Stomach (tissue), 9 donors: ENCODE data around the gene MAPT. TPM values are rescaled to one million over a fixed set of nuclear protein-coding genes. Genes with fewer than 3 reads are reported as not detected.

Experiments
- DNase-seq, 2 donors: peaks; one replicate each; pipeline versions ENCODE4 v3.0.0 to v3.0.0-alpha.2; 2013 to 2019
- H3K27ac ChIP-seq, 5 donors: fragments of 200-600 bp in 4 of 5; sonication (generic) in 4 of 5; one replicate each; pipeline ENCODE4 v1.5.1; 2013 to 2019; ENCODE audit warnings: mild to moderate bottlenecking in 1 of 5, moderate library complexity in 1 of 5
- H3K27me3 ChIP-seq, 3 donors: fragments of 200-600 bp; sonication (generic); one replicate each; pipeline ENCODE4 v1.5.1; 2017 to 2019; ENCODE audit warnings: mixed run types in 1 of 3
- H3K36me3 ChIP-seq, 4 donors: fragments of 200-600 bp; sonication (generic); 1 replicate in 3 of 4; 2 replicates in 1 of 4; pipeline ENCODE4 v1.5.1; 2016 to 2019
- H3K4me1 ChIP-seq, 4 donors: fragments of 200-600 bp; sonication (generic); one replicate each; pipeline ENCODE4 v1.5.1; 2016 to 2019
- H3K4me3 ChIP-seq, 4 donors: fragments of 200-600 bp; sonication (generic) in 3 of 4; one replicate each; pipeline ENCODE4 v1.5.1; 2016 to 2019; ENCODE audit warnings: mild to moderate bottlenecking in 1 of 4
- H3K9me3 ChIP-seq, 4 donors: fragments of 200-600 bp; sonication (generic); one replicate each; pipeline ENCODE4 v1.5.1; 2016 to 2019
- CTCF ChIP-seq, 7 experiments: fragments of 450-650 bp in 4 of 7; fragments of 200-600 bp in 3 of 7; sonication (generic) in 3 of 7; IDR thresholded peaks; one replicate each; pipeline ENCODE4 v1.5.1; 2016 to 2019; ENCODE audit warnings: antibody characterized with exemption in 7 of 7, control low read depth in 2 of 7, mild to moderate bottlenecking in 1 of 7
- EP300 ChIP-seq: sonication (generic); formaldehyde crosslinking; IDR thresholded peaks from one replicate; pipeline ENCODE4 v1.6.1; 2017; ENCODE audit warnings: antibody characterized with exemption
- POLR2A ChIP-seq, 4 donors: fragments of 450-650 bp; IDR thresholded peaks; one replicate each; pipeline ENCODE4 v1.6.1; 2016; ENCODE audit warnings: antibody characterized with exemption in 4 of 4, control low read depth in 2 of 4, mild to moderate bottlenecking in 1 of 4, moderate library complexity in 1 of 4
- POLR2AphosphoS5 ChIP-seq, 3 donors: sonication (generic); formaldehyde crosslinking; IDR thresholded peaks; one replicate each; pipeline ENCODE4 v1.6.1; 2016; ENCODE audit warnings: antibody characterized with exemption in 3 of 3
- WGBS, 5 donors: extraction: QIAGEN DNeasy Blood & Tissue Kit in 3 of 5; methylation state at CpG; one replicate each; pipeline versions ENCODE4 v1.1.5 to v1.1.7; 2013 to 2018; 5-methylcytosine and 5-hydroxymethylcytosine counted together
- intact Hi-C: fragments of 100-400 bp; cut with DNase I; formaldehyde crosslinking; loops from one replicate; pipeline ENCODE4 v1.15.1; 2023; ENCODE audit warnings: low total_unique reads
- polyA plus RNA-seq, 3 donors: library from polyadenylated mRNA; stranded (reverse); fragments of 200-250 nt; gene quantifications; one replicate each; pipeline ENCODE4 v1.2.3, GENCODE V29; 2013
- total RNA-seq, 5 donors: library from RNA; depleted of rRNA; stranded (reverse); fragments of >200 nt; gene quantifications; one replicate each; pipeline versions ENCODE4 v1.1.0 to v1.2.3, GENCODE V29; 2014 to 2016
- donor health status: healthy with polysubstance abuse.
- donor health status: Bipolar disorder and iron deficiency.
- donor health status: healthy.

MAPT gene
- total and polyA plus RNA-seq, 8 donors = 0.44 to 4.1 (median 1.7) TPM; not detected in 1

GRCh38 chr17:45929344-45929743 lies 35.0 kb downstream of the MAPT start:
- Histone ChIP-seq H3K27ac (no peak overlapping the region), H3K36me3 (no peaks in the 10 kb centered on the region), H3K4me3 (no peak overlapping the region), H3K9me3 (peaks cover 0 to 9% (median 6%) of the 10 kb centered on the region in 4 donors), H3K4me1 (no peaks in the 10 kb centered on the region), H3K27me3 (peaks cover 0 to 5% (median 0%) of the 10 kb centered on the region in 3 donors)
- DNase-seq = no peak
- 92 to 96% (median 93%) methylated on average over 1 of the region's 1 CpG for WGBS, 5 donors
- intact Hi-C loops = no loop called here
- TF ChIP-seq POLR2A (IDR thresholded peaks at IDR 0.05) (no peak), POLR2AphosphoS5 (IDR thresholded peaks at IDR 0.05) (no peak), CTCF (IDR thresholded peaks at IDR 0.05) (no peak)

- H3K4me1 ChIP-seq = no peaks in the 10 kb centered on the region
- no peaks in the 10 kb centered on the region for H3K36me3 ChIP-seq
- H3K27ac ChIP-seq = no peak overlapping the region
- no peak for DNase-seq
- peaks cover 0 to 9% (median 6%) of the 10 kb centered on the region in 4 donors for H3K9me3 ChIP-seq
- intact Hi-C loops = no loop called here
- WGBS, 5 donors = 89 to 93% (median 91%) methylated on average over 8 of the region's 8 CpGs
- no peak overlapping the region for H3K4me3 ChIP-seq
- TF ChIP-seq POLR2AphosphoS5 (IDR thresholded peaks at IDR 0.05) (no peak), POLR2A (IDR thresholded peaks at IDR 0.05) (no peak), CTCF (IDR thresholded peaks at IDR 0.05) (no peak), EP300 (no peak)
- H3K27me3 ChIP-seq = peaks cover 0 to 12% (median 10%) of the 10 kb centered on the region in 3 donors
These were observed 36.1 kb downstream of the MAPT start for GRCh38 chr17:45930420-45930951.

GRCh38 chr17:45931677-45932076 lies 37.3 kb downstream of the MAPT start:
- intact Hi-C loops = no loop called here
- H3K9me3 ChIP-seq = peaks cover 0 to 9% (median 6%) of the 10 kb centered on the region in 4 donors
- 85 to 100% (median 90%) methylated on average over 1 to 2 of the region's 2 CpGs for WGBS, 5 donors
- no peak for DNase-seq
- H3K36me3 ChIP-seq = no peaks in the 10 kb centered on the region
- TF ChIP-seq EP300 = no peak
- TF ChIP-seq POLR2AphosphoS5 (IDR thresholded peaks at IDR 0.05) = no peak
- no peak for TF ChIP-seq POLR2A (IDR thresholded peaks at IDR 0.05)
- H3K4me1 ChIP-seq = no peaks in the 10 kb centered on the region
- no peak overlapping the region for H3K27ac ChIP-seq
- no peak overlapping the region for H3K4me3 ChIP-seq
- peaks cover 0 to 12% (median 11%) of the 10 kb centered on the region in 3 donors for H3K27me3 ChIP-seq

GRCh38 chr17:45934044-45934979 lies 40.0 kb downstream of the MAPT start:
- intact Hi-C loops = no loop called here
- H3K4me1 ChIP-seq = no peaks in the 10 kb centered on the region
- H3K27ac ChIP-seq = no peak overlapping the region
- TF ChIP-seq POLR2A (IDR thresholded peaks at IDR 0.05) = no peak
- TF ChIP-seq POLR2AphosphoS5 (IDR thresholded peaks at IDR 0.05) = no peak
- no peak for TF ChIP-seq EP300
- TF ChIP-seq CTCF (IDR thresholded peaks at IDR 0.05) = no peak
- H3K4me3 ChIP-seq = no peak overlapping the region
- WGBS, 5 donors = 70 to 75% (median 74%) methylated on average over 12 of the region's 12 CpGs
- H3K9me3 ChIP-seq = no peaks in the 10 kb centered on the region
- H3K36me3 ChIP-seq = no peaks in the 10 kb centered on the region
- DNase-seq = no peak
- H3K27me3 ChIP-seq = peaks cover 0 to 12% (median 11%) of the 10 kb centered on the region in 3 donors
